Liver (tissue), 9 donors: ENCODE measurements around the gene SIGLEC14. TPM values are rescaled to one million over a fixed set of nuclear protein-coding genes. Genes with fewer than 3 reads are reported as not detected.

Experiments
- DNase-seq: peaks from one replicate; pipeline ENCODE4 v3.0.0-alpha.2; 2017; ENCODE audit warnings: low spot score
- H3K27ac ChIP-seq, 2 donors: one replicate each; pipeline ENCODE4 v1.7.0; 2013; ENCODE audit warnings: inconsistent platforms in 2 of 2, low read length in 2 of 2, control low read depth in 1 of 2, low read depth in 1 of 2, mild to moderate bottlenecking in 1 of 2
- H3K27me3 ChIP-seq, 4 donors: one replicate each; pipeline versions ENCODE4 v1.6.1 to v1.7.0; 2013; ENCODE audit warnings: low read length in 3 of 4, inconsistent platforms in 1 of 4, mild to moderate bottlenecking in 1 of 4, moderate library complexity in 1 of 4; ENCODE audit not compliant: control insufficient read depth in 4 of 4, insufficient read depth in 4 of 4
- H3K36me3 ChIP-seq, 4 donors: one replicate each; pipeline versions ENCODE4 v1.6.1 to v1.7.0; 2013; ENCODE audit warnings: low read length in 3 of 4, mild to moderate bottlenecking in 3 of 4, low read depth in 1 of 4, moderate library complexity in 1 of 4; ENCODE audit not compliant: control insufficient read depth in 4 of 4, insufficient read depth in 3 of 4
- H3K4me1 ChIP-seq, 4 donors: one replicate each; pipeline versions ENCODE4 v1.6.1 to v1.7.0; 2013; ENCODE audit warnings: low read length in 3 of 4, mild to moderate bottlenecking in 3 of 4, moderate library complexity in 1 of 4; ENCODE audit not compliant: control insufficient read depth in 4 of 4, insufficient read depth in 4 of 4
- H3K4me3 ChIP-seq, 3 donors: one replicate each; pipeline versions ENCODE4 v1.6.1 to v1.7.0; 2013; ENCODE audit warnings: low read length in 3 of 3, control low read depth in 1 of 3, low read depth in 1 of 3, mild to moderate bottlenecking in 1 of 3
- H3K9ac ChIP-seq, 2 donors: one replicate each; pipeline ENCODE4 v1.7.0; 2013; ENCODE audit warnings: low read length in 2 of 2, mild to moderate bottlenecking in 2 of 2, moderate library complexity in 2 of 2, control low read depth in 1 of 2, low read depth in 1 of 2
- H3K9me3 ChIP-seq, 4 donors: one replicate each; pipeline versions ENCODE4 v1.6.1 to v1.7.0; 2013; ENCODE audit warnings: low read length in 3 of 4; ENCODE audit not compliant: control insufficient read depth in 4 of 4
- ATF3 ChIP-seq: IDR thresholded peaks from 2 replicates; pipeline ENCODE4 v1.6.1; 2016; ENCODE audit warnings: antibody characterized with exemption
- CTCF ChIP-seq: fragments of 150-350 bp; IDR thresholded peaks from 2 replicates; pipeline ENCODE4 v1.5.1; 2017; ENCODE audit warnings: improper control_type of control experiment, low read depth, low read length; ENCODE audit not compliant: missing input control
- EGR1 ChIP-seq, 2 donors: IDR thresholded peaks; 2 replicates each; pipeline ENCODE4 v1.6.1; 2016 to 2018; ENCODE audit warnings: antibody characterized with exemption in 2 of 2, low read depth in 2 of 2
- FOXA1 ChIP-seq: IDR thresholded peaks from 2 replicates; pipeline ENCODE4 v1.6.1; 2016; ENCODE audit warnings: antibody characterized with exemption
- FOXA2 ChIP-seq: IDR thresholded peaks from 2 replicates; pipeline ENCODE4 v1.6.1; 2016; ENCODE audit warnings: antibody characterized with exemption
- GABPA ChIP-seq, 2 donors: IDR thresholded peaks in 1 of 2; conservative IDR thresholded peaks in 1 of 2; 2 replicates each; pipeline ENCODE4 v1.6.1; 2016; ENCODE audit warnings: antibody characterized with exemption in 2 of 2, mild to moderate bottlenecking in 1 of 2, moderate library complexity in 1 of 2
- HNF4A ChIP-seq, 2 donors: conservative IDR thresholded peaks; 2 replicates each; pipeline ENCODE4 v1.6.1; 2016; ENCODE audit warnings: antibody characterized with exemption in 2 of 2, mild to moderate bottlenecking in 2 of 2
- HNF4G ChIP-seq: IDR thresholded peaks from 2 replicates; pipeline ENCODE4 v1.6.1; 2016; ENCODE audit warnings: antibody characterized with exemption
- JUND ChIP-seq, 2 donors: IDR thresholded peaks; 2 replicates each; pipeline ENCODE4 v1.6.1; 2016; ENCODE audit warnings: antibody characterized with exemption in 2 of 2
- MAX ChIP-seq: IDR thresholded peaks from 2 replicates; pipeline ENCODE4 v1.6.1; 2016; ENCODE audit warnings: antibody characterized with exemption
- NR2F2 ChIP-seq: IDR thresholded peaks from 2 replicates; pipeline ENCODE4 v1.6.1; 2016; ENCODE audit warnings: antibody characterized with exemption
- RAD21 ChIP-seq, 2 donors: IDR thresholded peaks; 2 replicates each; pipeline ENCODE4 v1.6.1; 2016; ENCODE audit warnings: antibody characterized with exemption in 2 of 2, mild to moderate bottlenecking in 2 of 2
- RXRA ChIP-seq, 2 donors: IDR thresholded peaks; 2 replicates each; pipeline ENCODE4 v1.6.1; 2017 to 2018; ENCODE audit warnings: antibody characterized with exemption in 2 of 2, mild to moderate bottlenecking in 1 of 2
- SP1 ChIP-seq: IDR thresholded peaks from 2 replicates; pipeline ENCODE4 v1.6.1; 2018; ENCODE audit warnings: antibody characterized with exemption, mild to moderate bottlenecking
- TAF1 ChIP-seq: conservative IDR thresholded peaks from 2 replicates; pipeline ENCODE4 v1.6.1; 2016; ENCODE audit warnings: antibody characterized with exemption, mild to moderate bottlenecking
- YY1 ChIP-seq: IDR thresholded peaks from 2 replicates; pipeline ENCODE4 v1.6.1; 2016; ENCODE audit warnings: antibody characterized with exemption, mild to moderate bottlenecking
- WGBS: extraction: QIAGEN DNeasy Blood & Tissue Kit; methylation state at CpG from one replicate; pipeline ENCODE4 v1.1.7; 2013; 5-methylcytosine and 5-hydroxymethylcytosine counted together
- polyA plus RNA-seq, 2 donors: library from polyadenylated mRNA; stranded (reverse) in 1 of 2; unstranded in 1 of 2; fragments of 200-250 nt in 1 of 2; fragments of >200 nt in 1 of 2; fragmentation: Nextera tagmentation in 1 of 2; extraction: Ambion mirVana in 1 of 2; gene quantifications; one replicate each; pipeline versions ENCODE4 v1.2.1 to v1.2.3, GENCODE V29; 2013 to 2015
- total RNA-seq, 2 donors: library from RNA; depleted of rRNA; stranded (reverse); fragments of >200 nt; gene quantifications; one replicate each; pipeline ENCODE4 v1.2.3, GENCODE V29; 2014
- TF ChIP-seq, protein P1 (sequence below): IDR thresholded peaks from 2 replicates; pipeline ENCODE4 v1.6.1; 2016; ENCODE audit warnings: antibody characterized with exemption
- TF ChIP-seq, protein P2 (sequence below): IDR thresholded peaks from 2 replicates; pipeline ENCODE4 v1.6.1; 2016; ENCODE audit warnings: antibody characterized with exemption, mild to moderate bottlenecking
- donor health status: healthy.
- donor health status: healthy.
- donor health status: healthy.
- donor health status: healthy.
- donor health status: healthy.

SIGLEC14 gene
- total and polyA plus RNA-seq, 4 donors: 1.7 to 6.9 (median 3.2) TPM; not detected in 1

DNA sequence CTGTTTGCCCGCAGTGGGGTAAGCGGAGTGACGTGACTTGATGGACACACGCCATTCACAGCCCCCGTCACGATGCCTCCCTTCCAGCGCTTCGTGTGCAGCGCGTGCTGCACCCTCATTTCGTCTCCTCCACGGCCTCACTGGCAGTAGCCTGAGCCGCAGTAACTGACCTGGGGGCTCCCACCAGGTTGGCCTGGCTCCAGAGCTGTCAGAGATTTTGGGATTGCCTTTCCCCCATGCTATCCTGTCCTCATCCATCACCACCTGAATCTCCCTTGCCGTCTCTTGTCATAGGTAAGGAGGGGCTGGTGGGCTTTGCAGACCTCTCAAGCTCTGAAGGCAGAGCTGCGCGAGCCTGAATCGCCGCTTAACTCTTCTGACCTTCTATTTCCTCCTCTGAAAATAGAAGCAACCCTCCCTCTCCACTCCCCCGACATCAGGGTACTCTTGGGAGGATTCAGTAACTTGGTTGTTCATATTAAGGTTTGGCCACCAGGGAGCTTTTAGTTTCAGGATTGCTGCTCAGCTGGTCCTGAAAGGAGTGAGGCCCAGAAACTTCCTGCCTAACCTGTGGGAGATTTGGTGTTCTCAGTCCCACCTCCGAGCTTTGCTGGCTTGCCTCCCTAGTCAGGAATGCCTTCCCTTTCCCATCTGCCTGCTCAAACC is 44.3 kb downstream of the SIGLEC14 start:
- TF ChIP-seq SP1 (no peak), NR2F2 (no peak), YY1 (no peak), RAD21 (IDR thresholded peaks at IDR 0.05) (no peak), RXRA (IDR thresholded peaks at IDR 0.05) (no peak), CTCF (no peak), JUND (IDR thresholded peaks at IDR 0.05) (no peak), EGR1 (IDR thresholded peaks at IDR 0.05; ENCODE audit: low read depth in 2 of 2) (no peak), TAF1 (no peak)
- TF ChIP-seq, protein P1, sequence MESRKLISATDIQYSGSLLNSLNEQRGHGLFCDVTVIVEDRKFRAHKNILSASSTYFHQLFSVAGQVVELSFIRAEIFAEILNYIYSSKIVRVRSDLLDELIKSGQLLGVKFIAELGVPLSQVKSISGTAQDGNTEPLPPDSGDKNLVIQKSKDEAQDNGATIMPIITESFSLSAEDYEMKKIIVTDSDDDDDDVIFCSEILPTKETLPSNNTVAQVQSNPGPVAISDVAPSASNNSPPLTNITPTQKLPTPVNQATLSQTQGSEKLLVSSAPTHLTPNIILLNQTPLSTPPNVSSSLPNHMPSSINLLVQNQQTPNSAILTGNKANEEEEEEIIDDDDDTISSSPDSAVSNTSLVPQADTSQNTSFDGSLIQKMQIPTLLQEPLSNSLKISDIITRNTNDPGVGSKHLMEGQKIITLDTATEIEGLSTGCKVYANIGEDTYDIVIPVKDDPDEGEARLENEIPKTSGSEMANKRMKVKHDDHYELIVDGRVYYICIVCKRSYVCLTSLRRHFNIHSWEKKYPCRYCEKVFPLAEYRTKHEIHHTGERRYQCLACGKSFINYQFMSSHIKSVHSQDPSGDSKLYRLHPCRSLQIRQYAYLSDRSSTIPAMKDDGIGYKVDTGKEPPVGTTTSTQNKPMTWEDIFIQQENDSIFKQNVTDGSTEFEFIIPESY: no peak
- WGBS: 94% methylated on average over 20 of the region's 20 CpGs
- DNase-seq: no peak
- Histone ChIP-seq H3K9me3 (peaks cover 0 to 6% (median 3%) of the 10 kb centered on the region in 4 donors), H3K27ac (no peak overlapping the region), H3K4me1 (no peaks in the 10 kb centered on the region), H3K9ac (no peak overlapping the region), H3K36me3 (no peaks in the 10 kb centered on the region), H3K4me3 (no peak overlapping the region), H3K27me3 (no peaks in the 10 kb centered on the region)

- TF ChIP-seq FOXA1 (no peak), RAD21 (IDR thresholded peaks at IDR 0.05) (no peak), MAX (no peak), GABPA (IDR thresholded peaks at IDR 0.05 in 1 of 2, conservative IDR thresholded peaks at IDR 0.05 in 1 of 2) (no peak), HNF4A (conservative IDR thresholded peaks at IDR 0.05) (no peak), EGR1 (IDR thresholded peaks at IDR 0.05; ENCODE audit: low read depth in 2 of 2) (no peak), RXRA (IDR thresholded peaks at IDR 0.05) (no peak), HNF4G (no peak), ATF3 (no peak), JUND (IDR thresholded peaks at IDR 0.05) (no peak), FOXA2 (no peak), CTCF (no peak)
- TF ChIP-seq, protein P2, sequence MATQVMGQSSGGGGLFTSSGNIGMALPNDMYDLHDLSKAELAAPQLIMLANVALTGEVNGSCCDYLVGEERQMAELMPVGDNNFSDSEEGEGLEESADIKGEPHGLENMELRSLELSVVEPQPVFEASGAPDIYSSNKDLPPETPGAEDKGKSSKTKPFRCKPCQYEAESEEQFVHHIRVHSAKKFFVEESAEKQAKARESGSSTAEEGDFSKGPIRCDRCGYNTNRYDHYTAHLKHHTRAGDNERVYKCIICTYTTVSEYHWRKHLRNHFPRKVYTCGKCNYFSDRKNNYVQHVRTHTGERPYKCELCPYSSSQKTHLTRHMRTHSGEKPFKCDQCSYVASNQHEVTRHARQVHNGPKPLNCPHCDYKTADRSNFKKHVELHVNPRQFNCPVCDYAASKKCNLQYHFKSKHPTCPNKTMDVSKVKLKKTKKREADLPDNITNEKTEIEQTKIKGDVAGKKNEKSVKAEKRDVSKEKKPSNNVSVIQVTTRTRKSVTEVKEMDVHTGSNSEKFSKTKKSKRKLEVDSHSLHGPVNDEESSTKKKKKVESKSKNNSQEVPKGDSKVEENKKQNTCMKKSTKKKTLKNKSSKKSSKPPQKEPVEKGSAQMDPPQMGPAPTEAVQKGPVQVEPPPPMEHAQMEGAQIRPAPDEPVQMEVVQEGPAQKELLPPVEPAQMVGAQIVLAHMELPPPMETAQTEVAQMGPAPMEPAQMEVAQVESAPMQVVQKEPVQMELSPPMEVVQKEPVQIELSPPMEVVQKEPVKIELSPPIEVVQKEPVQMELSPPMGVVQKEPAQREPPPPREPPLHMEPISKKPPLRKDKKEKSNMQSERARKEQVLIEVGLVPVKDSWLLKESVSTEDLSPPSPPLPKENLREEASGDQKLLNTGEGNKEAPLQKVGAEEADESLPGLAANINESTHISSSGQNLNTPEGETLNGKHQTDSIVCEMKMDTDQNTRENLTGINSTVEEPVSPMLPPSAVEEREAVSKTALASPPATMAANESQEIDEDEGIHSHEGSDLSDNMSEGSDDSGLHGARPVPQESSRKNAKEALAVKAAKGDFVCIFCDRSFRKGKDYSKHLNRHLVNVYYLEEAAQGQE: no peak
- TF ChIP-seq, protein P1: no peak
- H3K36me3 ChIP-seq: no peaks in the 10 kb centered on the region
- WGBS: 18% methylated on average over 59 of the region's 59 CpGs
- H3K9me3 ChIP-seq: peaks cover 0 to 3% (median 3%) of the 10 kb centered on the region in 4 donors
- no peak for DNase-seq
- H3K27ac ChIP-seq: no peak overlapping the region
- no peaks in the 10 kb centered on the region for H3K4me1 ChIP-seq
- H3K27me3 ChIP-seq: no peaks in the 10 kb centered on the region
- no peak overlapping the region for H3K9ac ChIP-seq
- no peak overlapping the region for H3K4me3 ChIP-seq
Observed at GRCh38 chr19:51600940-51601580, 45.6 kb downstream of the SIGLEC14 start.
